GM12878 (cell line): ENCODE measurements around the gene HMX3. TPM values are rescaled to one million over a fixed set of nuclear protein-coding genes. Genes with fewer than 3 reads are reported as not detected.

ENCODE experiments used
- ATAC-seq: fragments of 200-7000 bp; cut with Tn5 transposase; 3 replicates; pipeline ENCODE4 v1.9.1; 2020; ENCODE audit warnings: mild to moderate bottlenecking, moderate library complexity
- BruUV-seq: library from RNA; stranded (reverse); fragments of 400-500 nt; replicated peaks from 2 replicates; lab custom pipeline; 2021; lab: Mats Ljungman, UMichigan
- CTCF ChIA-PET: fragments of 300-600 bp; sonication (Branson Sonifier 250); formaldehyde crosslinking; extraction: SDS; loops from one replicate; lab custom pipeline; 2021; ENCODE audit warnings: inconsistent platforms; lab: Yijun Ruan, JAX
- POLR2A ChIA-PET: fragments of 350-600 bp; formaldehyde crosslinking; extraction: SDS; loops from one replicate; lab custom pipeline; 2021; ENCODE audit warnings: inconsistent platforms; lab: Charles Lee
- RAD21 ChIA-PET: fragments of 300-600 bp; sonication (Branson Sonifier 250); formaldehyde crosslinking; loops from one replicate; lab custom pipeline; 2023; ENCODE audit warnings: antibody characterized with exemption; ENCODE audit not compliant: unreplicated experiment; lab: Charles Lee
- SMC1A ChIA-PET: fragments of 300-600 bp; sonication (Branson Sonifier 250); formaldehyde crosslinking; loops from one replicate; lab custom pipeline; 2023; ENCODE audit not compliant: unreplicated experiment, uncharacterized antibody; lab: Charles Lee
- DNase-seq: peaks from one replicate; pipeline ENCODE4 v3.0.0-alpha.2; 2011; ENCODE audit warnings: low read depth, low spot score
- FAIRE-seq: peaks from 3 replicates; lab custom pipeline; 2011; peaks lifted over from hg19 to GRCh38; lab: Jason Lieb, UNC
- H2AFZ ChIP-seq: 2 replicates; pipeline ENCODE4 v1.6.0; 2011; ENCODE audit warnings: low read depth, low read length, control low read depth; ENCODE audit not compliant: control insufficient read depth
- H3K27ac ChIP-seq: 2 replicates; pipeline ENCODE4 v1.5.1; 2011; ENCODE audit warnings: control low read depth; ENCODE audit not compliant: control insufficient read depth, insufficient read depth
- H3K27me3 ChIP-seq, 2 experiments: replicated peaks in 1 of 2; 2 replicates each; pipeline versions ENCODE4 v1.6.0 to v1.6.1; 2011; ENCODE audit warnings: low read length in 1 of 2; ENCODE audit not compliant: control insufficient read depth in 2 of 2, insufficient read depth in 2 of 2
- H3K36me3 ChIP-seq, 2 experiments: 2 replicates each; pipeline ENCODE4 v1.5.1; 2011; ENCODE audit warnings: low read length in 1 of 2; ENCODE audit not compliant: control insufficient read depth in 2 of 2, insufficient read depth in 2 of 2
- H3K4me1 ChIP-seq: 2 replicates; pipeline ENCODE4 v1.6.1; 2011; ENCODE audit warnings: mild to moderate bottlenecking, low read length, moderate library complexity, mixed read lengths; ENCODE audit not compliant: control insufficient read depth, insufficient read depth
- H3K4me2 ChIP-seq: 2 replicates; pipeline ENCODE4 v1.6.0; 2011; ENCODE audit warnings: control low read depth; ENCODE audit not compliant: control insufficient read depth, insufficient read depth
- H3K4me3 ChIP-seq: fragments of 200-600 bp; sonication (generic); 2 replicates; pipeline ENCODE4 v1.5.1; 2016
- H3K79me2 ChIP-seq: 2 replicates; pipeline ENCODE4 v1.6.0; 2011; ENCODE audit warnings: low read length; ENCODE audit not compliant: control insufficient read depth, insufficient read depth
- H3K9ac ChIP-seq: 2 replicates; pipeline ENCODE4 v1.8.0; 2011; ENCODE audit warnings: low read length, control low read depth, mixed read lengths; ENCODE audit not compliant: control insufficient read depth, insufficient read depth
- H3K9me3 ChIP-seq: replicated peaks from 3 replicates; pipeline ENCODE4 v1.5.1; 2011; ENCODE audit warnings: mild to moderate bottlenecking, low read length; ENCODE audit not compliant: control insufficient read depth, insufficient read depth
- H4K20me1 ChIP-seq: 2 replicates; pipeline ENCODE4 v1.6.0; 2011; ENCODE audit not compliant: control insufficient read depth, insufficient read depth
- CEBPB ChIP-seq, 2 experiments: fragments of 150-350 bp in 1 of 2; IDR thresholded peaks; 2 replicates each; pipeline ENCODE4 v1.6.1; 2012 to 2014; ENCODE audit warnings: low read depth in 2 of 2, low read length in 2 of 2, borderline replicate concordance in 1 of 2, inconsistent platforms in 1 of 2
- E2F4 ChIP-seq: IDR thresholded peaks from 2 replicates; pipeline ENCODE4 v1.6.1; 2012; ENCODE audit warnings: low read depth, low read length, improper control_type of control experiment
- HDAC6 ChIP-seq: fragments of 200-600 bp; sonication (generic); IDR thresholded peaks from one replicate; pipeline ENCODE4 v1.8.0; 2017; ENCODE audit warnings: antibody characterized with exemption; ENCODE audit not compliant: unreplicated experiment
- IKZF1 ChIP-seq: fragments of 450-650 bp; conservative IDR thresholded peaks from 2 replicates; pipeline ENCODE4 v1.6.1; 2017; ENCODE audit warnings: antibody characterized with exemption, mild to moderate bottlenecking
- IRF4 ChIP-seq: IDR thresholded peaks from 2 replicates; pipeline ENCODE4 v1.6.1; 2011; ENCODE audit warnings: low read depth, low read length
- POLR2AphosphoS5 ChIP-seq: IDR thresholded peaks from 2 replicates; pipeline ENCODE4 v1.6.1; 2011; ENCODE audit warnings: mild to moderate bottlenecking, low read length, inconsistent platforms
- SUPT20H ChIP-seq: IDR thresholded peaks from 2 replicates; pipeline ENCODE4 v1.6.1; 2011; ENCODE audit warnings: low read depth, mild to moderate bottlenecking, low read length, moderate library complexity, borderline replicate concordance; ENCODE audit not compliant: control insufficient read depth
- WGBS: methylation state at CpG from one replicate; pipeline ENCODE4 v1.1.6; 2016; ENCODE audit warnings: low lambda C conversion rate; ENCODE audit not compliant: insufficient replicate concordance, insufficient coverage; ENCODE audit errors: missing lambda C conversion rate; 5-methylcytosine and 5-hydroxymethylcytosine counted together
- in situ Hi-C: fragments of 300-500 bp; cut with MboI; formaldehyde crosslinking; loops from 9 replicates; pipeline ENCODE4 v1.14.3; 2018; ENCODE audit warnings: mixed read lengths
- intact Hi-C: fragments of 100-400 bp; cut with micrococcal nuclease; formaldehyde crosslinking; loops from one replicate; pipeline ENCODE4 v1.14.2; 2022; ENCODE audit not compliant: unreplicated experiment
- polyA plus RNA-seq, 11 experiments: library from polyadenylated mRNA; depleted of rRNA in 4 of 11; unstranded in 6 of 11; stranded (reverse) in 5 of 11; fragments of >200 nt; fragmentation: Nextera tagmentation in 4 of 11; fragmentation: Illumina TruSeq in 1 of 11; extraction: Ambion mirVana in 4 of 11; extraction: Trizol in 1 of 11; gene quantifications; 1 replicate in 1 of 11; 2 replicates in 10 of 11; pipeline versions ENCODE4 v1.2.1 to v1.2.3, GENCODE V29; 2011 to 2016; ENCODE audit warnings: inconsistent platforms in 2 of 11, missing spikeins in 2 of 11, low read depth in 1 of 11
- total RNA-seq, 4 experiments: library from RNA; depleted of rRNA in 3 of 4; stranded (reverse); fragments of >200 nt in 3 of 4; fragmentation: Illumina TruSeq in 1 of 4; extraction: Trizol in 1 of 4; gene quantifications; 2 replicates each; pipeline versions ENCODE4 v1.2.1 to v1.2.3, GENCODE V29; 2013 to 2021
- TF ChIP-seq, protein P1 (sequence below): IDR thresholded peaks from 2 replicates; pipeline ENCODE4 v1.6.1; 2011; ENCODE audit warnings: low read depth, mild to moderate bottlenecking, low read length, moderate library complexity, borderline replicate concordance; ENCODE audit errors: extremely low read depth

Gene HMX3
- total and polyA plus RNA-seq, 10 of the 15 experiments (the other 5 are each of a cell fraction or from before 2014, with no cell fraction given) = 0.63 to 60.5 (median 15.3) TPM; not detected in 2

GRCh38 chr10:123087348-123087747, 48.4 kb upstream of the HMX3 start (continued):
- TF ChIP-seq SUPT20H (no peak), IKZF1 (no peak)
- TF ChIP-seq, protein P1, sequence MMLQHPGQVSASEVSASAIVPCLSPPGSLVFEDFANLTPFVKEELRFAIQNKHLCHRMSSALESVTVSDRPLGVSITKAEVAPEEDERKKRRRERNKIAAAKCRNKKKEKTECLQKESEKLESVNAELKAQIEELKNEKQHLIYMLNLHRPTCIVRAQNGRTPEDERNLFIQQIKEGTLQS = no peak

- H4K20me1 ChIP-seq = no peaks in the 10 kb centered on the region
- RAD21 ChIA-PET = no interaction called here
- no peaks in the 10 kb centered on the region for H3K27me3 ChIP-seq
- in situ Hi-C loops = no loop called here
- no peak overlapping the region for H3K27ac ChIP-seq
- ATAC-seq = no peak
- H3K4me1 ChIP-seq = no peaks in the 10 kb centered on the region
- H3K9me3 ChIP-seq = no peaks in the 10 kb centered on the region
- FAIRE-seq = no peak
- POLR2A ChIA-PET = no interaction called here
- no peaks in the 10 kb centered on the region for H3K79me2 ChIP-seq
- SMC1A ChIA-PET = no interaction called here
- no peak overlapping the region for H3K9ac ChIP-seq
- no peak for DNase-seq
- CTCF ChIA-PET = no interaction called here
- intact Hi-C loops = no loop called here
- no peak overlapping the region for H3K4me3 ChIP-seq
- BruUV-seq = no TSS peak
- H3K4me2 ChIP-seq = no peak overlapping the region
- TF ChIP-seq POLR2AphosphoS5 (no peak), HDAC6 (no peak), CEBPB (IDR thresholded peaks at IDR 0.05; ENCODE audit: borderline replicate concordance in 1 of 2, low read depth in 2 of 2, low read length in 2 of 2) (no peak), IRF4 (no peak), E2F4 (no peak)
- H3K36me3 ChIP-seq = no peaks in the 10 kb centered on the region
- 42% methylated on average over 3 of the region's 3 CpGs for WGBS
- no peak overlapping the region for H2AFZ ChIP-seq
These were observed 48.0 kb upstream of the HMX3 start for GRCh38 chr10:123087786-123088185.
